GF-D8 (cell line): ENCODE data around the gene SNRNP25.
"Not testable (repeated sequence)": the region's sequence is repeated elsewhere in the genome, so short reads cannot be mapped to it uniquely, and the experiment has no call there.

Experiments
- DNase-seq: peaks from one replicate; lab custom pipeline; 2025; lab: John Stamatoyannopoulos, UW

The SNRNP25 gene

GRCh38 chr16:42069-42457, 11.6 kb upstream of the SNRNP25 start:
- no peak for DNase-seq

GRCh38 chr16:42691-43090, 10.9 kb upstream of the SNRNP25 start:
- DNase-seq = no peak

- no peak for DNase-seq
Measured at GRCh38 chr16:43294-43693, 10.3 kb upstream of the SNRNP25 start.

- DNase-seq = no peak
Measured at GRCh38 chr16:44655-45054, 9.0 kb upstream of the SNRNP25 start.

- DNase-seq = no peak
Measured at GRCh38 chr16:45454-45853, 8.2 kb upstream of the SNRNP25 start.

GRCh38 chr16:46510-46909, 7.1 kb upstream of the SNRNP25 start:
- not testable (repeated sequence) for DNase-seq

- no peak for DNase-seq
Measured at GRCh38 chr16:47234-47633, 6.4 kb upstream of the SNRNP25 start.

GRCh38 chr16:50769-51591, 2.6 kb upstream of the SNRNP25 start:
- no peak for DNase-seq

GRCh38 chr16:54237-54581, 581 bp downstream of the SNRNP25 start:
- no peak for DNase-seq

- no peak for DNase-seq
Measured at GRCh38 chr16:55571-56136, 2.0 kb downstream of the SNRNP25 start.

GRCh38 chr16:56231-56927, 2.8 kb downstream of the SNRNP25 start:
- no peak for DNase-seq

- no peak for DNase-seq
Measured at GRCh38 chr16:57711-58110, 4.1 kb downstream of the SNRNP25 start.

GRCh38 chr16:58491-59439, 5.1 kb downstream of the SNRNP25 start:
- DNase-seq = no peak

GRCh38 chr16:59440-60059, 5.9 kb downstream of the SNRNP25 start:
- no peak for DNase-seq

GRCh38 chr16:60166-60565, 6.5 kb downstream of the SNRNP25 start:
- no peak for DNase-seq

GRCh38 chr16:60929-61878, 7.6 kb downstream of the SNRNP25 start:
- no peak for DNase-seq

- no peak for DNase-seq
Measured at GRCh38 chr16:61879-62281, 8.3 kb downstream of the SNRNP25 start.

GRCh38 chr16:62283-62967, 8.8 kb downstream of the SNRNP25 start:
- DNase-seq = no peak

- no peak for DNase-seq
Measured at GRCh38 chr16:62968-63391, 9.4 kb downstream of the SNRNP25 start.

- DNase-seq = no peak
Measured at GRCh38 chr16:63466-63865, 9.8 kb downstream of the SNRNP25 start.
